AG10803 (cell line): Measurements from ENCODE around the gene SERTM1.

Experiments used
- DNase-seq: peaks from one replicate; pipeline ENCODE4 v3.0.0; 2010; ENCODE audit warnings: low read depth
- H3K4me3 ChIP-seq: 2 replicates; pipeline ENCODE4 v1.5.1; 2011; ENCODE audit warnings: mild to moderate bottlenecking, low read length, control low read depth
- CTCF ChIP-seq: conservative IDR thresholded peaks from 2 replicates; pipeline ENCODE4 v1.5.1; 2011; ENCODE audit warnings: mild to moderate bottlenecking, low read length, control low read depth, inconsistent platforms

SERTM1 gene

DNA sequence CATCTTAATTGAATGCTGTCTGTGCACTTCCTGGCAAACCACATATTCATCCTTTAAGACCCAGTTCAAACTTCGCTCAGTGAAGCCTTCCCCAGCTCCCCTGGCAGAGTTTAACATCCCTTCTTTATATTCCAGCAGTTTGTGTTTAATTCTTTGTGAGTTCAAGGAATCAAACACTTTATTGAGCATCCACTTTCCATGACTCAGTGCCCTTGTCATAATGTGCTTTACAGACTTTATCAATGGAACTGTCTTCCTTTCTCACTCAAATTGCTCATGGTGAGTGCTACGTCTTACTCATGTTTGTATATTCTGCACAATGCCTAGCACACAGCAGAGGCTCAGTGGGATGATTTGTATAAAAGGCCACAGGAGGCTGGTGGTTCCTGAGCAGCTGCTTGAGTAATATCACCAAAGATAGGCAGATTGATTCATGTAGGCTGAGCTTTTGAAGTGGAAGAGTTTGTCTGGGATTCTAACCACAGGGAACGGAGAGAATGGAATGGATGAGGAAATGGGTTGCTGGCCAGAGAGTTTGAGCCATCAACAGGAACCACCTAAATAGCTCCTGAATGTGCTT is 44.2 kb downstream of the SERTM1 start:
- TF ChIP-seq CTCF: no peak
- H3K4me3 ChIP-seq: no peak overlapping the region
- peak; percentile 8 for DNase-seq

- H3K4me3 ChIP-seq: no peak overlapping the region
- no peak for DNase-seq
- TF ChIP-seq CTCF: no peak
Measured at GRCh38 chr13:36718686-36719085, 44.9 kb downstream of the SERTM1 start.

DNA sequence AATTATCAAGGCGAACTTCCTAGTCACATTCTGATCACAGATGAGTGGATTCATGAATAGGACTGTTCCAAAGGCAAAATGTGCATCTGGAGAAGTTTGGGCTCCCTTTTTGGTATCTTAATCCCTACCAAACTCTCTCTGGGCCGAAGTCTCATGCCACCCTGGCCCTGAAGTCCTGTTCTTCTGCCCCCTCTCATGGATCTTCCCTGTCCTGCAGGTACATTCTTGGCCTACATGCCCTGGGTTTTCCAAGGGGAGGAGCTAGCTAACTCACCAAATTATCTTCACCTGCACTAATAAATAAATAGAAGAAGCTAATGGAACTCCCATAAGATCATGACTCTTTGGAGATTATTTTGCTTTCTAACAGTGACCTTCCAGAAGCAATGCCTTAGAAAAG is 50.3 kb downstream of the SERTM1 start:
- no peak for DNase-seq
- TF ChIP-seq CTCF: no peak
- H3K4me3 ChIP-seq: no peak overlapping the region

- no peak for TF ChIP-seq CTCF
- no peak overlapping the region for H3K4me3 ChIP-seq
- no peak for DNase-seq
Measured at GRCh38 chr13:36725936-36726335, 52.1 kb downstream of the SERTM1 start.

DNA sequence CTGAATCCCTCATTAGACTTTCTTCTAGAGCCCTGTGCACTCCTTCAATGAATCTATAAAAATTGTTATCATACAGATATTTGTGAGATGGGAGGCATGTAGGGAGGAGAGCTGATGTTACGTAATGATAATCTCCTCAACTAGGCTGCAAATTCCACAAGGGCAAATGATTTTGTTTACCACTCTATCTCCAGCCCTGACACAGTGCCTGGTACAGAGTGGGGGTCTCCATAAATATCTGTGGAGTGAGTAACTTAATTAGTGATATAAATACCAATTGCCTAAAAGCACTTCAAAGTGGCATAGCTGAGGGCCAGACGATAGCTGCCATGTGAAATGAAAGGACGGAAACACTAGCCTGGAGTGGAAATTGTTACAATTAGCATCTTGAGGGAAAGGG is 54.2 kb downstream of the SERTM1 start:
- no peak for DNase-seq
- TF ChIP-seq CTCF: no peak
- H3K4me3 ChIP-seq: no peak overlapping the region

DNA sequence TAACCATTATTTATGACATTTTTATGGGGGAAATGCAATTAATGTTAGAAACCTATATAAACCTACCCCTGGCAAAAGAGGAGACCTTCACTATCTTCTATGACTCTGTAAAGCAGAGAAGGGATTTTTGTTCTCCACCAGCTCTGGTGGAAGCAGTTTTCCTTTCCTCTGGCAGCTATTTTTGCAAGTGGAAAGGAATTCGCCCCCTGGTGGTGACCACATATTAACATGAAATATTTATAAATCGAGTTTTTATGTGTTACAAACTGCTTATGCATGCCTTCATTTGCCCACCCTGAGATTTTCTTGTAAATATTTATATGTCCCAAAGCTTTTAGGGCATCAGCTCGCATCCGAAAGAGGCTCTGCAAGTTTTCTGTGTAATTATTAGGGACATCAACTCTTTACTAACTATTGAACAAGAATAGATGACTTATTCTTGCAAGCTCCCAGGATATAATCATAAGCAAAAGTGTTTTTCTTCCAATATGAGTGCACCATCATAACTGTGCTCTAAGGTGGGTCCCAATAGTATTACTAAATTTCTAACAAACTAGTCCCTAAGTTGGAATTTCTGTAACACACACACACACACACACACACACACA is 62.4 kb downstream of the SERTM1 start:
- peak; percentile 67 for DNase-seq
- H3K4me3 ChIP-seq: no peak overlapping the region
- peak; percentile 70 for TF ChIP-seq CTCF

DNA sequence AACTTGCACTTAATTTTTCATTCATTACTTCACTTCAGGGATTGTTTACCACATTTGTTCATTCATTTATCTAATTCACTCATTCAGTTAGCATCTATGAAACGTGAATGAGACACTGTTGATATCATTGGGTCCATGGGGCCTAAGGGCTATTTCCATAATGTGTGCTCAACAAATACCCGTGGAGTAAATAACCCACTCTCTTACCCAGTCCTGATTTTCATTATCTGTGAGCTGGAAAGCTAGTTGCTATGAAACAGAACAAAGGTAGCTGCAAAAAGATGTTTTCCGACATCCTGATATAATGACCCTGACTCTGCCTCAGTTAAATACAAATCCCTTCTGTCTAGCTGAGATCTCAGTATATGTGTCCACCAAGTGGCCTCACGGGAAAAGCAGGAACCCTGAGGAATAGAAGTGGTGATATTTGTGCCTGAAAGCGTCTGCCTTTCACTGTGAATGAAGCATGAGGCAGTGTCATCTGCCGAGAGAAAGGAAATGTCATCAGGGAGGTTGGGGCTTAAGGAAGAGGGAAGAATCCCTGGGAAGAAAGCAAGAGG is 63.8 kb downstream of the SERTM1 start:
- H3K4me3 ChIP-seq: no peak overlapping the region
- DNase-seq: no peak
- no peak for TF ChIP-seq CTCF
